Measurements from ENCODE around the gene TRAFD1.
A peak's percentile ranks its signal among the peaks of the same experiment; 100 is the strongest.

DNA sequence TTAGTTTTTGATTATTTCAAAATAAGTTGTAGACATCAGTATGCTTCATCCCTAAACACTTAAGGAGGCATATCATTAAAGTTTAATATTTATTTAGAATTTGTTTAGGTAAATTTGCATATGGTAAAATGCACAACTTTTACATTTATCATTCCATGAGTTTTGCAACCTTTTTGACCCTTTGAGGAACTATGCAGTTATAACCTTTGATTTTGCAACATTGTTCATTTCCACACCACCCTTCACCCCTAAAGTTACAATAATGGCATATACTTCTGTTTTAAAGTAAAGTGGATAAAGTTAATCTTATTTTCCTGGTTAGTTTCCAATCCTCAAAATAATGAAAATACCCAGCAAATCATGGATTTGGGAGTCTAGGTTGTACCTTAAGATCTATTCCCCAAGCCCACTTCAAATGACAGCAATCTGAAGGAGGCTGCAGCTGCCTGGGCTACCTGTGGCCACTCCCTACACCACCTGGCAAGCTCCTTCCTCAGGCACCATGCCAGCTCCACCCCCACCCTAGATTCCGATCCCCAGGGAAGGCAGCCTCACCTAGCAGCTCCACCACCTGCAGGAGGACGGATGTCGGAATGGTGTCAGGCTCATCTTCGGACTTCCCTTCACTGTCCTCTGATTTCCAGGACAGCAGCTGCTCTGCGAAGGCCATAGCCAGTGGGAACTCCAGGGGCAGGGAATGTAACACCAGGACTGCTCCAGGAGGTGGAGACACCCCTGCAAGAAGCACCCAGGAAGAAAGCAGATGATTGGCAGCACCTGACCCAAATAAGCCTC, 65.1 kb downstream of the TRAFD1 start:
- TF ChIP-seq, protein P1, sequence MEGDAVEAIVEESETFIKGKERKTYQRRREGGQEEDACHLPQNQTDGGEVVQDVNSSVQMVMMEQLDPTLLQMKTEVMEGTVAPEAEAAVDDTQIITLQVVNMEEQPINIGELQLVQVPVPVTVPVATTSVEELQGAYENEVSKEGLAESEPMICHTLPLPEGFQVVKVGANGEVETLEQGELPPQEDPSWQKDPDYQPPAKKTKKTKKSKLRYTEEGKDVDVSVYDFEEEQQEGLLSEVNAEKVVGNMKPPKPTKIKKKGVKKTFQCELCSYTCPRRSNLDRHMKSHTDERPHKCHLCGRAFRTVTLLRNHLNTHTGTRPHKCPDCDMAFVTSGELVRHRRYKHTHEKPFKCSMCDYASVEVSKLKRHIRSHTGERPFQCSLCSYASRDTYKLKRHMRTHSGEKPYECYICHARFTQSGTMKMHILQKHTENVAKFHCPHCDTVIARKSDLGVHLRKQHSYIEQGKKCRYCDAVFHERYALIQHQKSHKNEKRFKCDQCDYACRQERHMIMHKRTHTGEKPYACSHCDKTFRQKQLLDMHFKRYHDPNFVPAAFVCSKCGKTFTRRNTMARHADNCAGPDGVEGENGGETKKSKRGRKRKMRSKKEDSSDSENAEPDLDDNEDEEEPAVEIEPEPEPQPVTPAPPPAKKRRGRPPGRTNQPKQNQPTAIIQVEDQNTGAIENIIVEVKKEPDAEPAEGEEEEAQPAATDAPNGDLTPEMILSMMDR (conservative IDR thresholded peaks at IDR 0.05 in 1 of 2, IDR thresholded peaks at IDR 0.05 in 1 of 2; ENCODE audit: extremely low read depth in 1 of 2, insufficient read depth in 1 of 2, low read depth in 1 of 2, low read length in 2 of 2) = peak in 1 of 2 donors; percentile 30
- TF ChIP-seq EZH2 (IDR thresholded peaks at IDR 0.05; ENCODE audit: borderline replicate concordance, low read length) = no peak
